ENCODE data around the gene TNFAIP3. TPM values are rescaled to one million over a fixed set of nuclear protein-coding genes. Genes with fewer than 3 reads are reported as not detected.
A peak's percentile ranks its signal among the peaks of the same experiment; 100 is the strongest.

The TNFAIP3 gene
- total and polyA plus RNA-seq, 8 donors, result 7.8 to 77.0 (median 12.4) TPM

- Histone ChIP-seq H3K27me3 (no peaks in the 10 kb centered on the region), H3K9me3 (no peaks in the 10 kb centered on the region), H3K4me1 (peaks cover 0 to 18% (median 12%) of the 10 kb centered on the region in 4 donors), H3K27ac (no peak overlapping the region), H3K4me3 (no peak overlapping the region), H3K36me3 (no peaks in the 10 kb centered on the region)
- no peak for TF ChIP-seq CTCF (IDR thresholded peaks at IDR 0.05)
- no peak for TF ChIP-seq POLR2A (IDR thresholded peaks at IDR 0.05)
- TF ChIP-seq EP300 (IDR thresholded peaks at IDR 0.05), result no peak
- intact Hi-C loops (cut with DNase I; ENCODE audit: low total_unique reads), result no loop called here
- 26 to 67% (median 51%) methylated on average over 3 of the region's 3 CpGs for WGBS, 5 donors
- DNase-seq, result no peak
Observed at GRCh38 chr6:137859025-137859424, 8.0 kb upstream of the TNFAIP3 start.

- H3K27ac ChIP-seq, result no peak overlapping the region
- 72 to 83% (median 75%) methylated on average over 3 of the region's 3 CpGs for WGBS, 5 donors
Observed at GRCh38 chr6:137860394-137861005, 6.6 kb upstream of the TNFAIP3 start.

GRCh38 chr6:137861550-137862337 is 5.3 kb upstream of the TNFAIP3 start:
- no peak for TF ChIP-seq POLR2A (IDR thresholded peaks at IDR 0.05)
- TF ChIP-seq EP300 (IDR thresholded peaks at IDR 0.05), result no peak
- no peak for TF ChIP-seq POLR2AphosphoS5 (IDR thresholded peaks at IDR 0.05)
- no peak for TF ChIP-seq CTCF (IDR thresholded peaks at IDR 0.05)
- Histone ChIP-seq H3K36me3 (no peaks in the 10 kb centered on the region), H3K4me3 (no peak overlapping the region), H3K27me3 (no peaks in the 10 kb centered on the region), H3K9me3 (no peaks in the 10 kb centered on the region), H3K27ac (no peak overlapping the region), H3K4me1 (peaks cover 8 to 32% (median 19%) of the 10 kb centered on the region in 4 donors)
- DNase-seq, result no peak
- intact Hi-C loops (cut with DNase I; ENCODE audit: low total_unique reads), result no loop called here
- 68 to 81% (median 70%) methylated on average over 3 of the region's 3 CpGs for WGBS, 5 donors

More at GRCh38 chr6:137860394-137861005, 6.6 kb upstream of the TNFAIP3 start:
- Histone ChIP-seq H3K27me3 (no peaks in the 10 kb centered on the region), H3K4me3 (no peak overlapping the region), H3K9me3 (no peaks in the 10 kb centered on the region), H3K4me1 (peaks cover 0 to 22% (median 12%) of the 10 kb centered on the region in 4 donors), H3K36me3 (no peaks in the 10 kb centered on the region)
- intact Hi-C loops (cut with DNase I; ENCODE audit: low total_unique reads), result no loop called here
- TF ChIP-seq CTCF (IDR thresholded peaks at IDR 0.05), result no peak
- TF ChIP-seq POLR2AphosphoS5 (IDR thresholded peaks at IDR 0.05), result no peak
- TF ChIP-seq POLR2A (IDR thresholded peaks at IDR 0.05), result no peak
- TF ChIP-seq EP300 (IDR thresholded peaks at IDR 0.05), result no peak
- DNase-seq, result no peak

GRCh38 chr6:137862419-137863090 is 4.5 kb upstream of the TNFAIP3 start:
- H3K36me3 ChIP-seq, result no peaks in the 10 kb centered on the region
- intact Hi-C loops (cut with DNase I; ENCODE audit: low total_unique reads), result no loop called here
- no peak for DNase-seq
- H3K27me3 ChIP-seq, result no peaks in the 10 kb centered on the region
- peaks cover 8 to 32% (median 19%) of the 10 kb centered on the region in 4 donors for H3K4me1 ChIP-seq
- WGBS, 5 donors, result 39 to 58% (median 52%) methylated on average over 5 of the region's 5 CpGs
- H3K9me3 ChIP-seq, result no peaks in the 10 kb centered on the region
- no peak overlapping the region for H3K4me3 ChIP-seq
- TF ChIP-seq CTCF (IDR thresholded peaks at IDR 0.05) (no peak), EP300 (IDR thresholded peaks at IDR 0.05) (no peak), POLR2A (IDR thresholded peaks at IDR 0.05) (no peak), POLR2AphosphoS5 (IDR thresholded peaks at IDR 0.05) (no peak)
- peak overlapping the region in 1 of 5 donors; percentile 4 for H3K27ac ChIP-seq

All from stomach (tissue), 9 donors.